GM21515 (cell line): ENCODE results near the gene INHA.

ENCODE experiments used
- ATAC-seq: cut with Tn5 transposase; IDR thresholded peaks from one replicate; pipeline ENCODE4 v1.9.1; 2021; ENCODE audit not compliant: unreplicated experiment

Gene INHA

DNA sequence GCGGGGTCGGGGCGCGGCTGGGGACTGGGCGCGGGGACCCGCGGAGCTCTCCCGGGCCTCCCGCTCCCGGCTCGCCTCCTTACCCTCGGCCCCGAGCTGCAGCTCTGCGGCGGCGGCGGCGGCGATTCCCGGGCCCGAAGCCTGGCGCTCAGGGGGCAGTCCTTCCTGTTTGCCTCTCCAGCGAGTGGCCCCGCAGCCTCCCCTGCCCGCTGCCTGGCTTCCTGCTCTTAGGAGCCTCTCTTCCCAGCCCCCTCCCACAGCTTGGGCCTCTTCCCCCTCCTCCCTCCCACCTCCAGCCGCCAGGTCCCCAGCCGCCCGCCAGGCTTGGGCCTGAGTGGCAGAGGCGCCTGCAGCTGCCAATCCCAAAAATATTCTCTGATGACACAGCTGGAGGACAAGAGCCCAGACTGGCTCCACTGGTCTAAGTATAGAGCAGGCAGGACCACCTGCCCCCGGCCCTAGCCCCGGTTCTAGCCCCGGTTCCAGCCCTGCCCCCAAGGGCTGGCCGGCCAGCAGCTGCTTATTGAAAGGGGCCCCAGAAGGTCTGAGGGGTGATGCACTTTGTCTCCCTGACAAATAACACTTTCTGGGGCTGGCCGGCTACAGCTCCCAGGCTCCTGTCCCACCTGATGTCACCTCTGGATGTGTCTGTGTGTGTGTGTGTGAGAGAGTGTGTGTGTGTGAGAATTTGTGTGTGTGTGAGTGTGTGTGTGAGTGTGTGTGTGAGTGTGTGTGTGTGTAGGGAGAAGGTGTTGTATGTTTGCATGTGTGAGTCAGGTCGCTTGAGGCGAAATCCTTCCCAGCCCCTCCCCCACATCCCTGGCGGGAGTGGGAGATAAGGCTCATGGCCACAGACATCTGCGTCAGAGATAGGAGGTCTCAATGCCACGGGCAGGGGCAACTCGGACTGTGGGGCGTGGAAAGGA lies 536 bp upstream of the INHA start, which contains the start of gene OBSL1:
TSS of gene OBSL1 (minus strand) at position 229 of the 926 bp plus-strand sequence. CDS start 307 bp downstream, outside the sequence.
- ATAC-seq, result no peak

DNA sequence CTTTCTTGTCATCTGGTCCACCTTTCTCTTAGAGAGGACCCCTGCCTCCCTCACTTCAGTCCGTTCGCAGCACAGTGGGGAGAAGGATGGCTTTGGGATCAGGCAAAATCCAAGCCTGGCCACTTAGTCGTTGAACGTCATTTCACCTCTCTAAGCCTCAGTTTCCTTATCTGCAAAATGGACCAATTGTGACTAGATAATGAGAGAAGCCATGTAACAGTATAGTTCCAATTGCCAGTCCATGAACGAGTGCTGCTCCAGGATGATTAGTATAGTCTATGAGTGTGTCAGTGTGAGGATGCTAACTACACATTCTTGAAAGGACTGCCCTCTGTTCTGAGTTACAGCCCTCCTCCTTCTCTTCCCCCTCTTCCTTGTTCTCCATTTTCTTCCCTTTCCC lies 1.1 kb downstream of the INHA start:
- ATAC-seq, result no peak

DNA sequence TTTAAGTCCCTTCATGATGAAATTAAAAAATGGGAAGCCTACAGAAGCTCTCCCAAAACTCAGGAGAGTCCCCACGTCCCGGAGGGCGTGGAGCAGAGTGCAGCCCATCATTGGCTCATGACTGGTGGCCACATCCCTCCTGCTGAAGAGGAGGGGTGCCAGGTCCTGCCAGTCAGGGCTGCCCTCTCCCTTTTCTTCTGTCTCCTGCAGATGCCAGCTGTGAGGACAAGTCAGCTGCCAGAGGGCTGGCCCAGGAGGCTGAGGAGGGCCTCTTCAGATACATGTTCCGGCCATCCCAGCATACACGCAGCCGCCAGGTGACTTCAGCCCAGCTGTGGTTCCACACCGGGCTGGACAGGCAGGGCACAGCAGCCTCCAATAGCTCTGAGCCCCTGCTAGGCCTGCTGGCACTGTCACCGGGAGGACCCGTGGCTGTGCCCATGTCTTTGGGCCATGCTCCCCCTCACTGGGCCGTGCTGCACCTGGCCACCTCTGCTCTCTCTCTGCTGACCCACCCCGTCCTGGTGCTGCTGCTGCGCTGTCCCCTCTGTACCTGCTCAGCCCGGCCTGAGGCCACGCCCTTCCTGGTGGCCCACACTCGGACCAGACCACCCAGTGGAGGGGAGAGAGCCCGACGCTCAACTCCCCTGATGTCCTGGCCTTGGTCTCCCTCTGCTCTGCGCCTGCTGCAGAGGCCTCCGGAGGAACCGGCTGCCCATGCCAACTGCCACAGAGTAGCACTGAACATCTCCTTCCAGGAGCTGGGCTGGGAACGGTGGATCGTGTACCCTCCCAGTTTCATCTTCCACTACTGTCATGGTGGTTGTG lies 2.6 kb downstream of the INHA start:
- ATAC-seq, result no peak

GRCh38 chr2:219575566-219576504 lies 3.7 kb downstream of the INHA start:
- ATAC-seq, result no peak

- no peak for ATAC-seq
These were observed 4.6 kb downstream of the INHA start for GRCh38 chr2:219576505-219577388.

GRCh38 chr2:219578811-219579613 lies 6.9 kb downstream of the INHA start:
- no peak for ATAC-seq

DNA sequence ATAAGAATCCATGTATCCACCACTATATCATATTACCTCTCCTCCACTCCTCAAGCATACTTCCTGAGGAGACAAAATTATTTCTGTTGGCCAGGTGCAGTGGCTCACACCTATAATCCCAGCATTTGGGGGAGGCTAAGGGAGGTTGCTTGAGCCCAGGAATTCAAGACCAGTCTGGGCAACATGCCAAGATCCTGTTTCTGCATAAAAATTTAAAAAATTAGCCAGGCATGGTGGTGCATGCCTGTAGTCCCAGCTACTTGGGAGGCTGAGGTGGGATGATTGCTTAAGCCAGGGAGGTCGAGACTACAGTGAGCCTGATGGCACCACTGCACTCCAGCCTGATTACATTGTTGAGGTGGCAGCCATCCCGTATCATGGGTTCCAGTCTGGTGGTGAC lies 9.2 kb downstream of the INHA start:
- no peak for ATAC-seq

GRCh38 chr2:219591091-219591490 lies 19.0 kb downstream of the INHA start:
- no peak for ATAC-seq

- ATAC-seq, result no peak
These were observed 20.6 kb downstream of the INHA start for GRCh38 chr2:219592736-219593135.

DNA sequence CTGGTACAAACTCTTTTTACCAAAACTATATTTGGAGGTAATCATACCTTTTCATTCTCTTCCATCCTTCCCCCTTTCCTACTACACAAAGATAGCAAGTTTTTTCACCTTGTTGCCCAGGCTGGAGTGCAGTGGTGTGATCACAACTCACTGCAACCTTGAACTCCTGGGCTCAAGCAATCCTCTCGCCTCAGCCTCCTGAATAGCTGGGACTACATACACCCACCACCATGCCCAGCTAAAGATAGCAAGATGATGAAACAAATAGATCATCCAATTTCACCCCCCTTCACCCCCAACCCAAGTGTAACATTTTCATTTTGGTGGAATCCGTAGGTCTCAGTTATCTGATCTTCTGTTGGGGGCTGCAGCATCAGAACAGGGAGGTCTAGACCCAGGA lies 21.0 kb downstream of the INHA start:
- no peak for ATAC-seq

DNA sequence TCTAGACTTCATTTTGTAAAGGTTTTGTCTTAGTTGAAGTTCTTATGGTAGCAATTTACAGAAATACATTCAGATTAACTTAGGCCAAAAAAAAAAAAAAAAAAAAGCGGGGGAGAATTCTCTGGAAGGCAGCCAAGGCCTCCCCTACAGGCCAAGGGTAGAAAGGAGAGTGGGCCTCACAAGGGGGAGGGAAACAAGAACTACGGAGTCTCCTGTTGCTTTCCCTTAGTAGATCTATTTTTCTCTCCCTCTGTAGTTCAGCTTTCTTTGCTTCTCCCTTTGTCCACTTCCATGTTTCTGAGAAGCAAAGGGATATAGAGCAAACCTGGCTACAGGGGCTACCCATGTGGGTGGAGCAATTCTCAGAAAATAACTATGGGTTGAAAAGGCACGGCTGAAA lies 23.1 kb downstream of the INHA start:
- ATAC-seq, result no peak

DNA sequence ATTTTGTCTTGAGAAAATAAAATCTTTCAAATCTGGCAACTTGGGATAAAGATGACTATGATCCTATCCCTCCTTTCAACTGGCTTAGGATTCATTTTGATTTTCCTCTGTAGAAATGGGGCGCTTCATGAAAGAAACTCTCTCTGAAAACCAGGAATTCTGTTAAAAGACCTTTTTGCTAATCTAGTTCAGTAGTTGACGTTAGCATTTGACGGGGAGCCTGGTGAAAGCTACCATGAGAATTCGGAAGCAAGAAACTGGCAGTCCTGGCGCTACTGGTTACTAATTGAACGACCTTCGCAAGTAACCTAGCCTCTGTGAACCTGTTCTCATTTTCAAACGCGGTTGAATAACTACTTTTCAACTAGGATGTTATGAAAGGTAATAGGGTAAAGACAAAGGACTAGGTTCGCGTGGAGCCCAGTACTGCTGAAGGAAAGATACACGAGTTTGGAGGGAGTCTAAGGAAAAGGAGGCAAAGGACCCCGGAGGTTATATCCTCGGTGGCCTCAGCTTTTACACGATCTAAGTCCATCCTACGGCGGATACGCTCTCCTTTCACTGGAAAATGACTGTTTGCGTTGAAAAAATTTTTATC lies 24.9 kb downstream of the INHA start:
- peak; percentile 3 for ATAC-seq

- ATAC-seq, result peak; percentile 94
These were observed 25.6 kb downstream of the INHA start, which contains the start of gene STK11IP for GRCh38 chr2:219597552-219598307. STK11IP (plus strand) TSS chr2:219597857; CDS start chr2:219598120, 263 bp downstream.

- no peak for ATAC-seq
These were observed 26.4 kb downstream of the INHA start for GRCh38 chr2:219598308-219599078.

DNA sequence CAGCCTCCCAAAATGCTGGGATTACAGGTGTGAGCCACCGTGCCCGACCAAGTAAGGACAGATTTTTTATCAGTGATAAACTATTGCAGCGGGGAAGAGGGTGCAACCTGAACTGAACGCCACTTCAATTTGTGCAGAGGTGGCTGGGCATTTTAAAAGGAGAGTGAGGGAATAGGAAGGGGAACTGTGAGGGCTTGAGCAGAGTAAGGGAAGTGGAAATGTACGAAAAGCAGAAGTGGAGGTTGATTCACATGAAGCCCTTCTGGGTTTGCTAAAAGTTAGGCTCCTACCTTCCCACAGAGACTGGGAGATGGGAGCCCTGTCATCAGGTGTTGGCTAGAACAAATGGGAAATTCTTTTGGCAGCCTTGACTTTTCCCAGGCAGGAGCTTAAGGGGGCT lies 31.7 kb downstream of the INHA start:
- no peak for ATAC-seq

- no peak for ATAC-seq
These were observed 33.5 kb downstream of the INHA start for GRCh38 chr2:219605607-219605954.

DNA sequence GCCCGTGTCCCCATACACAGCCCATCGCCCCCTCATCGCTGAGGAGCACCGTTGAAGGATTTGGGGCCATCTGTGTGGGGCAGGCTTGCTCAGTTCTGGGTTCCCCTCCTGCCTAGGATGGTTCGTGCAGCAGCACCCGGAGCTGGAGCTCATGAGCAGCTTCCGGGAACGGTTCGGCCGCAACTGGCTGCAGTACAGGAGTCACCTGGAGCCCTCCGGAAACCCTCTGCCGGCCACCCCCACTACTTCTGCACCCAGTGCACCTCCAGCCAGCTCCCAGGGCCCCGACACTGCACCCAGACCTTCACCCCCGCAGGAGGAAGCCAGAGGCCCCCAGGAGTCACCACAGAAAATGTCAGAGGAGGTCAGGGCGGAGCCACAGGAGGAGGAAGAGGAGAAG lies 35.8 kb downstream of the INHA start:
- no peak for ATAC-seq
